ENCODE results near the gene CDC73.
"Not testable (repeated sequence)": the region's sequence is repeated elsewhere in the genome, so short reads cannot be mapped to it uniquely, and the experiment has no call there.

Gene CDC73

DNA sequence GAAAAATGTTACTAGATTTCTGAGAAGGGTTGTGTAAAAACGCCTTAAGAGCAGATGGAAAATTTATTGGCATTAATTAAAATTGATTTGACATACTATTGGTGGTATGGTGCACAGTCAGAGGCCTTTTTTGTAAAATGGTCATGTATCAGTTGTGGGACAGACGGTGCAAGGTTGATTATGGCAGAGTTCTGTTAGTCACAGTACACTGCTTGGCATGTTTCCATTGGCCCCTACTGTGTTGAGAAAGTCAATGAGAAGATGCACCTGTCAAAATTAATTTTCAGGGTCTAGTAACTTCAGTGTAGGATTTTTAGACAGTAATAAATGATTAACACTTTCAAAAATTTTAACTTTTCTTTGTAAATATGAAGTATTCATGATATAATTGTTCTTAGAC is 60.2 kb downstream of the CDC73 start:
- DNase-seq: no peak

DNA sequence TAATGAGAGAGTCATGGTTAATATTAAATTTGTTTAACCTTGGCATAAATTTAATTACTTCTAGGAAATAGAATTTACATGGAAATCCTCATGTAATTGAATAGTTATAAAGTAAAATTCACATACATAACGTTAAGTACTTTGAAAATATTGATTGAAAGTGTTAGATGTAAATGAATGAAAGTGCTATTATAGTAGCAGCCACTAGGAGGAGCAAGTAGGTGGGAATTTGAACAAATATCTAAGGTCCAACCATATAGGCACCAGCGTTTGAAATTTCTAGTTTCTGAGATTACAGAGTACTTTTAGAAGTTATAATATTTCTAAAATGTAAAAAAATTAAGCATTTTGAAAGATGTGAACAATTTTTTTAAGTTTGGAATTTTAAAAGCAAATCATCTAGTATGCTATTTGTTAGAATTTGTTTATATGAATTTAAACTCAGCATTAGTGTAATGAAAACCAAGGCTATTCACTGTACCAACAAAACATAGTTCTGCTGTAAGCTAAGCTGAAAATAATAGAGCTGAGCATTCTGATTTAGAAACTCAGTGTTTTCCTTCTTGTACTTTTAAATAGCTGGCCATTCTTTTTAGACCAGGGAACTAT is 61.3 kb downstream of the CDC73 start:
- peak; percentile 65 for DNase-seq

DNA sequence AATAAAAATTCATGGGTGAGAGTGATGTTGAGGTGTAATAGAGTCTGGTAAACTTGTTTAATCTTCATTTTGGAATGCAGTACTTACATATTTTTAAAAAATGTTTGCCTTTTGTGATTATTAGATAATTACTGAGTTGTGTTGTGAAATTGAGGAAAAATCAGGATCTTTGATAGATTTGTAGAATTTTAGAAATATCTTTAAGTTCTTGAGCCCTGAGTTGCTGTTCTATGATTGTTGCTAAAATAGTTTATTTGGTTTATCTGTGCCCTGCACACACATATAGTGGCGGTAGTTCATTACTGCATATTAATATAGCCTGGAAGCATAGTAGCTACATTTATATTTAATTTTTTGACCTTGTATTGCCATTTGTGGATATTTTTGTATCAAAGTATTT is 62.9 kb downstream of the CDC73 start:
- no peak for DNase-seq

- no peak for DNase-seq
Observed at GRCh38 chr1:193185211-193185610, 63.4 kb downstream of the CDC73 start.

DNA sequence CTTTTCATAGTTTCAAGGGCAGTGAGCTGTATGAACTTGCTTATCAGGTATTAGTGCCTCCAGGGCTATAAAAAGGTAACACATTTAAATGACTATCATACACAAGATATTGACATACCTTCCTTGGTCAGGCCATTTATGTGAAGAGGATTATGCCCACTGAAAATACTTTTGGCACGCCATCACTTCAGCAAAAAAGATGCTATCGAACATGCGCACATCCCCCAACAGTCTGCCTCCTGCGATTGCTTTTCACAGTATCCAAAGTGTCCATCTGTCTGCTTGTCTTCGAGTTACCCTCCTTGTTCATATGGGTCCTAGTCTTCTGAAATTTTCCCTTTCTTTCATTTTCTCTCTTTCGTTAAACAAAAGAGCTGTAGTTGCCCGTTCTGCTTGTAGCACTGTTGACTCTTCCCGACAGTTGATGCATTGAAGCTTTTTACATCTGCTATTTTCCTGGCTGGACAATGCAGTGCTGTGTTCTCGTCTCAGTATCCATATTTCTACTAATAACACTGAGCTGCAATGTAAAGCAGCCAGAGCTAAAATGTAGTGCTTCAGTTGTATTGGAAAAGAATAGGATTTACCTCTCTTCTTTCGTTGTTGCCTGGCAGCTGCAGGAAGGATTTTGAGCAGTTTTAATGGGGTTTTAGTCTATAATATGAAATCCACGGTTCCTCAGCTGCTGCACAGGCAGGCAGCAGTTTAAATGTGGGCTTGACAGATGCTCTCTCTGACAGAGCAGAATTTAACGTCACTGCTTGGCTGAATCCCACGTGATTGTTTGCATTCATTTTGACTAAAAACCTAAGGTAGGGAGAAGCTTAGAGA is 64.3 kb downstream of the CDC73 start, which contains the start of gene B3GALT2:
Gene B3GALT2 (minus strand): TSS at position 713 of the 831 bp plus-strand sequence. CDS start 5,051 bp downstream, outside the sequence.
- DNase-seq: peak; percentile 39

- DNase-seq: no peak
Observed at GRCh38 chr1:193187114-193187513, 65.3 kb downstream of the CDC73 start.

DNA sequence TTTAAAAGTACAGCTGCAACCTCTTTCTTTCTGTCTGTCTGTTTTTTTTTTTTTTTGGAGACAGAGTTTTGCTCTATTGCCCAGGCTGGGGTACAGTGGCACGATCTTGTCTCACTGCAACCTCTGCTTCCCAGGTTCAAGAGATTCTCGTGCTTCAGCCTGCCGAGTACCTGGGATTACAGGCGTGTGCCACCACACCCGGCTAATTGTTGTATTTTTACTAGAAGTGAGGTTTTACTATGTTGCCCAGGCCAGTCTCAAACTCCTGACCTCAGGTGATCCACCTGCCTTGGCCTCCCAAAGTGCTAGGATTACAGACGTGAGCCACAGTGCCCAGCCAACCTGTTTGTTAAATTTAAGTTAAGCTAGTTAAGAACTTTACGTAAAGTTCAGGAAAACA is 67.1 kb downstream of the CDC73 start:
- DNase-seq: not testable (repeated sequence)

DNA sequence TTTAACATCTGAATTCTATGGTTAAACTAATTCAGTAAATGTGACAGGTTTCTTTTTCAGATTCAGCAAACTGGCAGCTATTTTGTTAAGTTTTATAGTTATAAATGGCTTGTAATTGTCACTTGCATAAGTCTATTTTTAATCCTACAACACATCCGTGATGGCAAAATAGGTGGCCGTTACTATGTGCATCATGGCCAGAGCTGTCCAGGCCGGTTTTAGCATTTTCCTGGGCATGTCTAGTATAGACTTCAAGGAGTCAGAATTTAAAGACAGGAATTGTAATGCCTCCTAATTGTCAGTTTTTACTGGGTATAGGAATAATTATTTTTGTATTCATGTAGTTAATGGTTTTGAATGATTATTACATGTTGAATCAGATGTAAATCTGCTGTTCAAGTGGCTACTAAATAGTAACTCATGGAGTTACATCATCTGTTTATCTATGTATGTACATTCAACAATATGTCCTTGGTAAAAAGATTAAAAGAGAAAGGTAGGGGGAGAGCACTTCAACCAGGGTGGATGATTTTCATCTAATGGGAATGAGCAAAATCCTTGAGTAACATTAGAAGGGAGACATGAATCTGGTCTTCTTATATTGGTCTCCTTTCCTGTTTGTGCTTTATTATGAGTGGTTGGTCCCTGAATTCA is 67.7 kb downstream of the CDC73 start:
- DNase-seq: no peak

GRCh38 chr1:193190096-193190744 is 68.4 kb downstream of the CDC73 start:
- peak; percentile 12 for DNase-seq

DNA sequence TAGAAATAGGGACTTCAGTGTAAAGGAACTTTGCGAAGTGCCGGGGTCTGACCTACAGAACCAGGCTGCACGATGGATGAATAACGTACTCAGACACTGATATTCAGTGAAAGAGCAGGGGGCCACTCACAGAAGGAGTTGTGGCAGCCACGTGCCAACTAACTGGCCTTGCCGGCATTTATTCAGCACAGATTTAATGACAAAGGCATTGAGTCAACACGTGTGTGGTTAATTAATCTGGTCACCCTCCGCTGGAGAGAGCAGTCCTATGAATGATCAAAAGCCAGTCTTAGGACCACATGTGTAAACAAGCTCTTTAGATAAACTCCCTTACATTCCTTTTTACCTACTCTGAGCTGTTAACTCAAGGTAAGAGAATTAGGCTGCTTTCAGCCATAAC is 70.8 kb downstream of the CDC73 start:
- no peak for DNase-seq

- no peak for DNase-seq
Observed at GRCh38 chr1:193199940-193200339, 78.1 kb downstream of the CDC73 start.

GRCh38 chr1:193201021-193201420 is 79.2 kb downstream of the CDC73 start:
- DNase-seq: no peak

DNA sequence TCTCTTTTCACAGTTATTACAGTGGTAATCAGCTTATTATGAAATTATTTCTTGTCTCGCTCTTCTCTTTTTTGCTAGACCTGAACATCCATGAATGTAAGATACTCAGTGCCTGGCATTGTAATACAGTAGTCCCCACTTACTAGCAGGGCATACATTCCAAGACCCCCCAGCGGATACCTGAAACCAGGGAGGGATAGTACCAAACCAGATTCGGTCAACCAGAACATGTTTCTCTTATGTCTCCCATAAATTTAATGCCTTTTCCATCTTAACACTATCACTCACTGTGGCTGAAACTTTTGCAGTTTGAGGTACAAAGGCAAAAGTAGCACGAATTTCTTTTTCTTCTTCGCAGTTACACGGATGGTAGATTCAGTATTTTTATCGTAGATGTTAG is 89.2 kb downstream of the CDC73 start:
- no peak for DNase-seq

DNA sequence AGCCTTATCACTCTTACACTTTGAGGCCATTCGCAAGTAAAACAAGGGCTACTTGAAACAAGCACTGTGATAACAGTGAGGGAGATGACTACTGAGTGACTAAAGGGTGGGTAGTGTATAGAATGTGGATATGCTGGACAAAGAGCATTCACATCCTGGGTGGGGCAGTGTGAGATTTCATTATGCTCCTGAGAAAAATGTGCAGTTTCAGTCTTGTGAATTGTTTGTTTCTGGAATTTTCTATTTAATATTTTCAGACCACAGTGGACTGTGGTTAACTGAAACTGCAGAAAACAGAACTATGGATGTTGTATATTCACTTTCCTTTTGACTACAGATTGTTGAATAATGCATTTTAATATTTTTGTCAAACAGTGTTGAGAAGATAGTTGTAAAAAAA is 89.7 kb downstream of the CDC73 start:
- no peak for DNase-seq

- no peak for DNase-seq
Observed at GRCh38 chr1:193212637-193213036, 90.8 kb downstream of the CDC73 start.

GRCh38 chr1:193213998-193214397 is 92.2 kb downstream of the CDC73 start:
- no peak for DNase-seq

DNA sequence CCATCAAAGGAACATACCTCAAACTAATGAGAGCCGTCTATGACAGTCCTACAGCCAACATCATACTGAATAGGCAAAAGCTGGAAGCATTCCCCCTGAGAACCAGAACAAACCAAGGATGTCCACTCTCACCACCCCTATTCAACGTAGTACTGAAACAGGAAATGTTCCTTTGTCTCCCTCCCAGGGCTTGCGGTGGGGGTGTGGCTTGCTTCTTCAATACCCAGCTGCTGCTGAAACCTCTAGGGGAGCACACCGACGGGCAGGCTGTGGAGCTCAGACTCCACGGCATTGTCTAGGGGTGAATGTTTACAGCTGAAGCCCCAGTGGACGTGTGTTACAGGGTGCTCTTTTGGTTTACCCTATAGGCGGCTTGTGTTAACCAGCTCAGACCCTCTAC is 95.1 kb downstream of the CDC73 start:
- DNase-seq: no peak

DNA sequence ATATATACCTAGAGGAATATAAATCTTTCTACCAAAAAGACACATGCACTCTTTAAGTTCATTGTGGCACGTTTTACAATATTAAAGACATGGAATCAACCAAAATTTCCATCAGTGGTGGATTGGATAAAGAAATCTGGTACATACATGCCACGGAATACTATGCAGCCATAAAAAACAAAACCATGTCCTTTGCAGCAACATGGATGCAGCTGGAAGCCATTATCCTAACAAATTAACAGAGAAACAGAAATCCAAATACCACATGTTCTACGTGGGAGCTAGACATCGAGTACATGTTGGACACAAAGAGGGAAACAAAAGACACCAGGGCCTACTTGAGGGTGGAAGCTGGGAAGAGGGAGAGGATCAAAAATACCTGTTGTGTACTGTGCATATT is 97.6 kb downstream of the CDC73 start:
- no peak for DNase-seq

DNA sequence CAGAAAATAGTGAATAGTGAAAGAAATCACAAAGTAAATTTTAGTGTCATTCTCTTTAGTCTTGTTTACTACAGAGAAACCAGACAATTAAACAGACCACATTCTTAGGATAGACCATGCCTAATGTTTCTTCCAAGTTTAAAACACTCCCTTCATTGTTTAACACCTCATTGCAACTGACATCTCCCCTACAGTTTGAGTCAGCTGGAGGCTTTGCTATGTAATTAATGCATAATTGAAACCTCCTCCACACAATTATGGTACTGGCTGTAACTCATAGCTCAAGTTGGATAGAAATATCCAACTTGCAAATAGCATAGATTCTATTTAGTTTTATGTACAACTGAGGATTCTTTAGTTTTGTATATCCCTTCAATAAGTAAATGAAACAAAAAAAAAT is 99.8 kb downstream of the CDC73 start:
- DNase-seq: no peak

- DNase-seq: no peak
Observed at GRCh38 chr1:193222056-193222615, 100.3 kb downstream of the CDC73 start.

DNA sequence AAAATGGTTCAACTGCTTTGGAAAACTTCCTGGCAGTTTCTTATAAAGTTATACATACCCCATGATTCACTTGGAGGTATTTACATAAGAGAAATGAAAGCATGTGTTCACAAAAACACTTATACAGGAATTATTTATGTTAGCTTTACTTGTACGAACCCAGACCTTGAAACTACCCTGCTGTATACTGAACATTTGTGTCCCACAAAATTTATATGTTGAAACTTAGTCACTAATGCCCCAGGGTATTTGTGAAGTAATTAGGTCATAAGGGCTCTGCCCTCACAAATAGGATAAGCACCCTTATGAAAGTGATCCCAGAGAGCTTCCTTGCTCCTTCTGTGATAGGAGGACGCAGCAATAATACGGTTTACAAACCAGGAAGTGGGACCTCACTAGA is 107.3 kb downstream of the CDC73 start:
- DNase-seq: no peak

GRCh38 chr1:193231146-193231545 is 109.3 kb downstream of the CDC73 start:
- DNase-seq: not testable (repeated sequence)

GRCh38 chr1:193234530-193234929 is 112.7 kb downstream of the CDC73 start:
- DNase-seq: no peak

Measured in CD4-positive, alpha-beta T cell treated with Interleukin-21 for 1 hour (primary cell).